DMS53 treated with DMSO at 0.1 percent for 48 hours (cell line): ENCODE measurements around the gene LTB4R.
"Not testable (repeated sequence)": the region's sequence is repeated elsewhere in the genome, so short reads cannot be mapped to it uniquely, and the experiment has no call there.

ENCODE experiments used
- DNase-seq: peaks from one replicate; lab custom pipeline; 2025; ENCODE audit not compliant: unreplicated experiment; lab: John Stamatoyannopoulos, UW

LTB4R gene

DNA sequence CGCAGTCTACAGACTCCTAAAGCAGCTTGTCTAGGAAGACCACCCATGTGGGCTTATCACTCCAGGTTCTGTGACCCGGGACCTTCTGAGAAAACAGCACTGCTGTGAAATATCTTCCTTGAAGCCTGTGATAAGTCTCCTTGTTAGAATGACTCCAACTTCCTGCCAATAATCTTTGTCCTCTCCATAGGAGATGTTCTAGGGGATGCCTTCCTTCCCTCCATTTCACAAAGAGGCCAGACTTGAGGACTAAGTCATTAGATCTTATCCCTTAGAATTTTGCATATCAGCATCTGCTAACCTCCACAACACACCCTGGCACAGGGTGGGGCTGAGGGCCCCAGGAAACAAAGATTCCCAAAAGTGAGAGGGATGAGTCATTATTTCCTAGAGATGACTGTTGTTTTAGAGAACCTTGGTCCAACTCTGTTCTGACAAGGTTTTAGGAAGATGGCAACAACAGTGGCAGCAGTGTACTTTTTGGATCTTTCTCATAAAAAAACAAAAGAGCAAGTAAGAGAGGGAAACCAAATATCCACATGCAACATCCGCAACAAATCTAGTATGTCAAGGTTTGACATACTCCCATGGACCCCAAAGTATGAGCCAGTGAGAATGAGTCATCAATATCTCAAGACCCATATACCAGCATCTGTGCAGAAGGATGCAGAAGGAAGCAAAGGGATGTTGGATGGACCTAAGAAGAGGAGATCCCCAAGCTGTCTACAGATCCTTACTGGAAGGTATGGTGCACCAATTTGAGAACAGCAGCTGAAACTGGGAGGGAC, 6.0 kb downstream of the LTB4R start:
- no peak for DNase-seq

DNA sequence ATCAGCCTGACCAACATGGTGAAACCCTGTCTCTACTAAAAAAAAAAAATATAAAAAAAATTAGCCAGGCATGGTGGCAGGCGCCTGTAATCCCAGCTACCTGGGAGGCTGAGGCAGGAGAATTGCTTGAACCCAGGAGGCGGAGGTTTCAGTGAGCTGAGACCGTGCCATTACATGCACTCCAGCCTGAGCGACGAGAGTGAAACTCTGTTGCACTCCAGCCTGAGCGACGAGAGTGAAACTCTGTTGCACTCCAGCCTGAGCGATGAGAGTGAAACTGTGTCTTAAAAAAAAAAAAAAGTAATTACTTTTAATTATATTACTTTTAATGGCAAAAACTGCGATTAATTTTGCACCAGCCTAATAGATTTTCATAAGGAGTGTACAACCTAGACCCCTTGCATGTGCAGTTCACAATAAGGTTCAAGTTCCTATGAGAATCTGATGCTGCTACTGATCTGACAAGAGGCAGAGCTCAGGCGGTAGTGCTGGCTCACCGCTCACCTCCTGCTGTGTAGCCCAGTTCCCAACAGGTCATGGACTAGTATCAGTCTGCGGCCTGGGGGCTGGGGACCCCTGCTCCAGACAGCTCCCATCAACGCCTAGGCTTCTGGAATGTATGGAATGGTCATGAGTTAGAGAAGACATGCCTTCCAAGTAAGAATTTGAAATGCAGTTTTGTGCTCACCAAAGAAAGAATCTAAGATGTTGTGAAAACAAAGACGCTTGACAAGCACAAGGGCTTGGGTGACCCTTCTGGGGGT, 10.1 kb downstream of the LTB4R start:
- no peak for DNase-seq

- no peak for DNase-seq
These were observed 11.4 kb downstream of the LTB4R start for GRCh38 chr14:24322672-24323071.

- no peak for DNase-seq
These were observed 12.0 kb downstream of the LTB4R start for GRCh38 chr14:24323341-24323740.

DNA sequence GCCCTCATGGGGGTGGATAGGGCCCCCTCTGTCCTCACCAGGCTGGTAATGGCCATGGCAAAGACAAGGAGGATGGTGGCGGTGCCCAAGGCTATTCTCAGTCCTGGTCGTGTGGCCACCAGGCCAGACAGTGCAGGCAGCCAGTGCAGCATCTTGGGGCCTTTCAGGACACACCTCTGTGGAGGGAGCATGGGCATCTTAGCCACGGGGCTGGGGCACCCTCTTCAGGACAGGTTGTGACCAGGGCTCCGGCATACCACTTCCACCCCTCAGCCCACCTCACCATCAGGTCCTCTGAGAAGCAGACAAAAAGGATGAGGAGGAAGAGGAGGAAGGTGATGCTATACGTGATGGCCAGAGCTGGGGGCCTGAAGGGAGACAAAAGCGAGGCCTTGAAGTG, 12.7 kb downstream of the LTB4R start:
- no peak for DNase-seq

- no peak for DNase-seq
These were observed 13.8 kb downstream of the LTB4R start for GRCh38 chr14:24325041-24325530.

GRCh38 chr14:24325963-24326362, 14.7 kb downstream of the LTB4R start:
- no peak for DNase-seq

DNA sequence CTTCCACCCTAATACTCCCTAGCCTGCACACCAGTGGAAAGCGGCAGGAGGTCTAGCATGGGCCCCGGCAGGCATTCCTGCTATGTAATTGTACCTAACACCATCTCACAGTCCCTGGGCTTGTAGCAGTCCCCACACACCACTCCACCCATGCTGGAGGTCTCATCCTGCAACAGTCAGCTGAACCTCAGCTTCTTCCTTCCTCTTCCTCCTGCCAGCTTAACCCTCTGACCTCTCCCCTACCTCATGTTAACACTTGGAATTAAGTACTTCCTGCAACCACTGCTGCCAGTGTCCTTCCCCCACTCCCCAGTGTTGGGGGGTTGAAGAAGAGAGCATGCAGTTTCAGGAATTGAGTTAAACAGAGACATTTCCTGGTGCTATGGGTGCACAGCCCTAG, 16.0 kb downstream of the LTB4R start:
- no peak for DNase-seq

GRCh38 chr14:24327914-24328313, 16.6 kb downstream of the LTB4R start:
- DNase-seq = not testable (repeated sequence)

- DNase-seq = no peak
These were observed 17.9 kb downstream of the LTB4R start for GRCh38 chr14:24329073-24329663.

DNA sequence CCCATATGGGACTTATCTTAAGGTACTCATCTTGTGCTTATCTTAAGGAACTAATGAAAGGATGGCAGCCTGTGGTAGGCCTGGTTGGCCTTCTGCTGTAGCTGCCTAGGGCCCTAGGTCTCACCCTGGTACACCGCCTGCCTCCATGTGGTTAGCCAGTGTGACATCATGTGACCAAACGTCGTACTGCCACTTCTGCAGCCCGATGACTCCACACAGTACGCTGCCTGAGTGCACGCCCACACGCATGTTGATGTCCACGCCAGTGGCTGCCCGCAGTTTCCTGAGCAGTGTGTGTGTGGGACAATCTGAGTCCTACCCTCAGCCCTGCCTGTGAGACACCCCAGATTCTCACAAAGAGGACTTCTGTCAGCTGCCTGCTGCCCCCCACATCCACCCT, 18.4 kb downstream of the LTB4R start:
- DNase-seq = no peak

GRCh38 chr14:24330973-24331674, 19.8 kb downstream of the LTB4R start:
- no peak for DNase-seq

DNA sequence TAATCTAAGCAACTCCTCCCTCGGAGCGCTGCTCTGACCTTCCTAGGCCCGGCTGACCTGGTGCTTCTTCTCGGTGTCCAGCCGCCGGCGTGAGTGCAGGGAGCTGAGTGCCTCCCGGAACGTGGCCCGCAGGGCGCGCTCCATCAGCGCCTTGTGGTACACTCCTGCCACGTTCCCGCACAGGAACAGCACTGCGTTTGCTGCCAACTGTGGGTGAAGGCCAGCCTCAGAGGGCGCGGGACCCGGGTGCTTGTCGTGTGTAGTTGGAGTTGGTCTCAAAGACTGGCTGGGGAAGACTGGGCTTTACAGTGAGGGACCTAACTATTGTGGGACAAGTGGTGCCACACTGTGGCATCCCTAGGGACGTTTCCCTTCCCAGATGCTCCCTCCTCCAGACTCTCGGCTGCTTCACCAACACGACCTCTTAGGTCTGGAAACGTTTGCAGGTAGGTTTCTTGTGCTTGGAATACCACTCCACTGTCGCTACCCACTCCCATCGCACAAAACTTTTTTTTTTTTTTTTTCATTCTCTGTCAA, 20.5 kb downstream of the LTB4R start:
- no peak for DNase-seq

DNA sequence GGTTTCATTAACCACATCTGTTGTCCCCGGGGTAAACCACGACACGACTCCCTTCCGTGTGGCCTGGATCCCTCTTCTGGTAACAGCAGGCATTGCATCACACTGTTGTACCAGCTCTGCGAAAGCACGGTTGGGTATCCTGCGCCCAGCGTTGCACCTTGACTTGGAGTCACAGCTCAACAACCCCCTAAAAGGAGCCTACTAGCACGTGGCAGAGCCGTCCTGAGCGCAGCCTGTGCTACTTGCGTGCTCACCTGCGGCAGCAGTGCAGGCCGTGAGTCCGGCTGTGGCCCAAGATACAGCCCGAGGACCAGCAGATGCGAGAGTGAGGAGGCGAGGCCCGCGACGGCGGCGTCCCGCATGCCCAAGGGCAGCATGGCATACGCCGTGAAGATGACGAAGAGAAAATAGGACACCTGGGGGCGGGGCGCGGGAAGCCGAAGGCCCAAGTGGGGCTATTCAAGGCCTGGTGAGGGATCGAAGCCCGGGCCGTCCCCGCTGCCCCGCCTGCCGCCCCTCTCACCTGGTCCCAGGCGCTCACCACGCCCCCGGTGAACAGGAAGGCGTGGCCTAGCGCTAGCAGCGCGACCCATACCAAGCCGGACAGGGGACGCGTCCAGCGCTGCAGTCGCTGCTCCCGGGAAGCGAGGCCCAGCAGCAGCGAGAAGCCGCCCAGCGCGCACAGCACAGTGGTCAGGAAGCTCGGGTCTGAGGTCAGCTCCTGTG, 21.1 kb downstream of the LTB4R start:
- DNase-seq = peak; percentile 60

DNA sequence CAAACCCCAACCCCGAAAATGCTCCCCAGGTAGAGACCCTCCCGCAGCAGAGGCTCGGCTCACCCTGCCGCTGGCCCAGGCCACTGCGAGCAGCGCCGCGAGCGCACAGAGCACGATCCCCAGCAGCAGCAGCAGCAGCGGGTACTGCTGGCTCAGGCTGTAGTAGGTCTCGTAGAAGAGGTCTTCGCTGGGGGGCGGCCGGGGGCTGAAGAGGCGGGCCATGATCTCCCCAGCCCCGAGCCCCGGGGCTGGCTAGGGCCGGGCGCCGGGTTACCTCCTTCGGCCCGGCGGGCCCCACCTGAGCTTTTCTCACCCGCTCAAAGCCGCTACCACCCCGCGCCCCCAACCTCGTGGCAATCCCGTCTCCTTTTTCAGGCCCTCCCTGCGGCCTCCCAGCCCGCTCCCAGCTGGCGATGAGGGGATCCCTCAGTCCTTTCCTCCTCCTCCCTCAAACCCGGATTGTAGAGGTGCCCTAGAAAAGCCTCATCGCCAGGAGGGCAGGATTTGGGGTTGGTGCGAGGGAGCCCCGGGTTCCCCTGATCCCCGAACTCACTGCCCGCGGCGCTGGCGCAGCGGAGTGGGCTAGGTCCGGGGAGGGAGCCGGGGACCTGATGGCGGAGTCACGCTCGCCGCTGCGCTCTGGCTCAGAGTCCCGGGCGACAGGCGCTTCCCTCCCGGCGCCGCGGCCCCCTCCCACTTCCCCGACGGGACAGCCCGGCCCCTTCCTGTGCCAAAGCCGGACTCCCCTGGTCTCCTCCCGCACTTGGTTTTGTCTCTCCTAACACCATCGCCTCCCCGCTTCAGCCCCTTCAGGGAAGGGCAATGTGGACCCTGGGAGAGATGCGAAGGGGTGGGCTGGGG, 23.4 kb downstream of the LTB4R start, which contains the start of gene ADCY4:
Gene ADCY4, minus strand, starts transcription at position 641 of the 861 bp plus-strand sequence. Its CDS starts 419 bp downstream, at position 222.
- no peak for DNase-seq

DNA sequence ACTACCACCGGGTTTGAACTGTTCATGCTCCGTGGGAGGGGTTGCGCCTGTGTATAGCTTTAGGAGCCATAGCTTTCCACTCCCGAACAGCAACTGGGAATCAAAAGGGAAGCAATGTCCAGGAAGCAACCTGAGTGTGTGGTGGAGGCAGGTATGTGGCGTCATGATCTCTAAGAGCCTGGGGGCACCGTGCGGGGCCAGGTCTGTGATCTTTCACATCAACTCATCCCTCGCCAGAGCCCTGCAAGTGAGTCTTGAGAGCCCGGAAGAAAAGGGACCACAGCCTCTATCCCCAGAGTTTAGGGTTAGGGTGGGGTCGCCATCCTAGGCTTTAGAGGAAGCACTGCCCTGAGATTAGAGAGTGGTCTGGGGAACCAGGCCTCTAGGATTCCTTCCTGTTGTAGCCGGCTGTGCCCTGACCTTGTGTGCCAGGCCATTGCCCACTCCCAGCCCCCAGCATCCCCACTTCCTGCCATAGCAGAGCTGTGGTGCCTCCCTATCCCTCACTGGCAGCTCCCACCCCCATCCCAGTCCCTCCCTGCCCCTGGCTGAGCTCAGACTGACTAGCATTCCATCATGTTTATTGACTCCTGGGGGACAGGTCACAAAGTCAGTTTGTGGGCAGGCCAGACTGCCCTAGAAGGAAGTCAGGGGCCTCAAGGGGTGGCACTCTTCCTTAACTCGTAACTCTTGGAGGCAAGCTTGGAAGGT, 24.3 kb downstream of the LTB4R start:
- DNase-seq = no peak

GRCh38 chr14:24337144-24337823, 26.0 kb downstream of the LTB4R start:
- DNase-seq = no peak

GRCh38 chr14:24337824-24338175, 26.5 kb downstream of the LTB4R start:
- no peak for DNase-seq
